ENCODE results near the gene SLC16A12. TPM values are rescaled to one million over a fixed set of nuclear protein-coding genes. Genes with fewer than 3 reads are reported as not detected.

SLC16A12 gene
- total RNA-seq, 1 donor from 2014 or later: not detected

- DNase-seq (no peak), ATAC-seq (ENCODE audit: low read depth) (no peak)
- Mint-ChIP-seq H3K9me3 (no peaks in the 10 kb centered on the region), H3K27me3 (peaks cover 25% of the 10 kb centered on the region), H3K36me3 (ENCODE audit: low read depth) (no peaks in the 10 kb centered on the region), H3K4me1 (no peaks in the 10 kb centered on the region), H3K27ac (no peak overlapping the region), H3K4me3 (no peak overlapping the region)
- TF ChIP-seq, protein P1, sequence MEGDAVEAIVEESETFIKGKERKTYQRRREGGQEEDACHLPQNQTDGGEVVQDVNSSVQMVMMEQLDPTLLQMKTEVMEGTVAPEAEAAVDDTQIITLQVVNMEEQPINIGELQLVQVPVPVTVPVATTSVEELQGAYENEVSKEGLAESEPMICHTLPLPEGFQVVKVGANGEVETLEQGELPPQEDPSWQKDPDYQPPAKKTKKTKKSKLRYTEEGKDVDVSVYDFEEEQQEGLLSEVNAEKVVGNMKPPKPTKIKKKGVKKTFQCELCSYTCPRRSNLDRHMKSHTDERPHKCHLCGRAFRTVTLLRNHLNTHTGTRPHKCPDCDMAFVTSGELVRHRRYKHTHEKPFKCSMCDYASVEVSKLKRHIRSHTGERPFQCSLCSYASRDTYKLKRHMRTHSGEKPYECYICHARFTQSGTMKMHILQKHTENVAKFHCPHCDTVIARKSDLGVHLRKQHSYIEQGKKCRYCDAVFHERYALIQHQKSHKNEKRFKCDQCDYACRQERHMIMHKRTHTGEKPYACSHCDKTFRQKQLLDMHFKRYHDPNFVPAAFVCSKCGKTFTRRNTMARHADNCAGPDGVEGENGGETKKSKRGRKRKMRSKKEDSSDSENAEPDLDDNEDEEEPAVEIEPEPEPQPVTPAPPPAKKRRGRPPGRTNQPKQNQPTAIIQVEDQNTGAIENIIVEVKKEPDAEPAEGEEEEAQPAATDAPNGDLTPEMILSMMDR (IDR thresholded peaks at IDR 0.05): no peak
- ChIA-PET POLR2A (no interaction called here), CTCF (no interaction called here)
- intact Hi-C loops (cut with micrococcal nuclease): no loop called here
Observed at GRCh38 chr10:89440226-89441009, 95.0 kb downstream of the SLC16A12 start.

- ChIA-PET POLR2A (no interaction called here), CTCF (no interaction called here)
- no peaks in the 10 kb centered on the region for H3K9me3 Mint-ChIP-seq
- ATAC-seq (ENCODE audit: low read depth) (no peak), DNase-seq (no peak)
- peaks cover 29% of the 10 kb centered on the region for H3K27me3 Mint-ChIP-seq
- no peak overlapping the region for H3K27ac Mint-ChIP-seq
- intact Hi-C loops (cut with micrococcal nuclease): no loop called here
- no peaks in the 10 kb centered on the region for H3K36me3 Mint-ChIP-seq (ENCODE audit: low read depth)
- no peak overlapping the region for H3K4me3 Mint-ChIP-seq
- H3K4me1 Mint-ChIP-seq: no peaks in the 10 kb centered on the region
- TF ChIP-seq, protein P1 (IDR thresholded peaks at IDR 0.05): no peak
Observed at GRCh38 chr10:89438525-89438924, 96.9 kb downstream of the SLC16A12 start.

- Mint-ChIP-seq H3K27ac (no peak overlapping the region), H3K4me3 (no peak overlapping the region), H3K4me1 (no peaks in the 10 kb centered on the region), H3K9me3 (no peaks in the 10 kb centered on the region), H3K36me3 (ENCODE audit: low read depth) (no peaks in the 10 kb centered on the region), H3K27me3 (peaks cover 11% of the 10 kb centered on the region)
- DNase-seq: no peak
- ATAC-seq (ENCODE audit: low read depth): no peak
- TF ChIP-seq, protein P1 (IDR thresholded peaks at IDR 0.05): no peak
- POLR2A ChIA-PET: no interaction called here
- CTCF ChIA-PET: no interaction called here
- intact Hi-C loops (cut with micrococcal nuclease): no loop called here
Observed at GRCh38 chr10:89431977-89432376, 103.4 kb downstream of the SLC16A12 start.

DNA sequence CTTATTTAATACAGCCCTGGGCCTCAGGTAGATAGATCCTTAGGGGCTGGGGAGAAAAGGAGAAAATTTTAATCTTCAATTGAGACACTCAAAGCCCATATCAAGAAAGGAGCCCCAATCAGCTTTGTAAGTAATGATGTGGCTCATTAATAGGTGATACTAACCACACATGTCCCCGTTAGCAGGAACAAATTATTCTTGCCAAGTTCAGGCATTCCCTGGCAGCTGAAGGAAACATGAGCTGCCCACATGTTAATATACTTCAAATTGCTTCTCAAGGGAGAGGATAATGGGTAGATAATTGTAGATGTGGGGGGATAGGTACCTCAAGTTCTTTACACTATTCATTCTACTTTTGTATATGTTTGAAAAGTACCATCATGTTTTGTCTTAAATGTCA is 106.5 kb downstream of the SLC16A12 start:
- TF ChIP-seq, protein P1 (IDR thresholded peaks at IDR 0.05): no peak
- ChIA-PET CTCF (interaction anchor here (0.6 to 1.5 kb wide), 3 partner anchors 134 to 272 kb away, joined by 3 to 4 read pairs (median 3); no protein-coding TSS in a partner anchor), POLR2A (no interaction called here)
- Mint-ChIP-seq H3K27ac (no peak overlapping the region), H3K36me3 (ENCODE audit: low read depth) (no peaks in the 10 kb centered on the region), H3K4me3 (no peak overlapping the region), H3K27me3 (peaks cover 4% of the 10 kb centered on the region), H3K9me3 (no peaks in the 10 kb centered on the region), H3K4me1 (no peaks in the 10 kb centered on the region)
- intact Hi-C loops (cut with micrococcal nuclease): no loop called here
- no peak for ATAC-seq (ENCODE audit: low read depth)
- no peak for DNase-seq

- ChIA-PET POLR2A (no interaction called here), CTCF (interaction anchor here (1.5 to 1.7 kb wide), 2 partner anchors 9 to 273 kb away, joined by 4 read pairs; no protein-coding TSS in a partner anchor)
- no peak overlapping the region for H3K27ac Mint-ChIP-seq
- H3K9me3 Mint-ChIP-seq: no peaks in the 10 kb centered on the region
- no peaks in the 10 kb centered on the region for H3K27me3 Mint-ChIP-seq
- intact Hi-C loops (cut with micrococcal nuclease): no loop called here
- no peak for ATAC-seq (ENCODE audit: low read depth)
- TF ChIP-seq, protein P1 (IDR thresholded peaks at IDR 0.05): no peak
- H3K36me3 Mint-ChIP-seq (ENCODE audit: low read depth): peaks cover 3% of the 10 kb centered on the region
- H3K4me3 Mint-ChIP-seq: no peak overlapping the region
- peaks cover 9% of the 10 kb centered on the region for H3K4me1 Mint-ChIP-seq
- DNase-seq: no peak
Observed at GRCh38 chr10:89427629-89428028, 107.8 kb downstream of the SLC16A12 start.
